IMR-90 (cell line): ENCODE measurements around the gene POLR2M. TPM values are rescaled to one million over a fixed set of nuclear protein-coding genes. Genes with fewer than 3 reads are reported as not detected.

Experiments
- ATAC-seq: fragments of 200-7000 bp; cut with Tn5 transposase; 2 replicates; pipeline ENCODE4 v1.9.1; 2020; ENCODE audit warnings: low read depth, mild to moderate bottlenecking, moderate library complexity
- BruUV-seq: library from RNA; stranded (reverse); fragments of 400-500 nt; replicated peaks from 2 replicates; lab custom pipeline; 2021; lab: Mats Ljungman, UMichigan
- CTCF ChIA-PET: fragments of 300-600 bp; formaldehyde crosslinking; extraction: SDS; loops from one replicate; lab custom pipeline; 2021; ENCODE audit warnings: antibody characterized with exemption; lab: Yijun Ruan, JAX
- POLR2A ChIA-PET: fragments of 300-600 bp; sonication (Branson Sonifier 250); formaldehyde crosslinking; loops from one replicate; lab custom pipeline; 2022; ENCODE audit warnings: antibody characterized with exemption; ENCODE audit not compliant: unreplicated experiment; lab: Charles Lee
- DNase-seq: peaks from one replicate; pipeline ENCODE4 v3.0.0; 2013
- H2AFZ ChIP-seq: replicated peaks from 2 replicates; pipeline ENCODE3; 2013; ENCODE audit warnings: low read length, mild to moderate bottlenecking; ENCODE audit not compliant: poor library complexity
- H2AK5ac ChIP-seq: 2 replicates; pipeline ENCODE4 v1.6.1; 2013; ENCODE audit warnings: low read depth, low read length, inconsistent platforms
- H2AK9ac ChIP-seq: replicated peaks from 2 replicates; pipeline ENCODE3; 2013; ENCODE audit warnings: mild to moderate bottlenecking, low read depth, low read length, moderate library complexity; ENCODE audit not compliant: poor library complexity
- H2BK120ac ChIP-seq: 2 replicates; pipeline ENCODE4 v1.6.1; 2013; ENCODE audit warnings: low read depth, low read length, inconsistent platforms
- H2BK15ac ChIP-seq: 3 replicates; pipeline ENCODE4 v1.6.1; 2013; ENCODE audit warnings: low read depth, low read length, inconsistent platforms
- H2BK20ac ChIP-seq: 2 replicates; pipeline ENCODE4 v1.6.1; 2013; ENCODE audit warnings: low read depth, mild to moderate bottlenecking, inconsistent platforms, low read length, moderate library complexity
- H2BK5ac ChIP-seq: 2 replicates; pipeline ENCODE4 v1.6.1; 2013; ENCODE audit warnings: mild to moderate bottlenecking, low read depth, low read length, inconsistent platforms; ENCODE audit not compliant: poor library complexity, severe bottlenecking
- H3K14ac ChIP-seq: replicated peaks from 2 replicates; pipeline ENCODE4 v1.6.1; 2013; ENCODE audit warnings: low read depth, low read length, inconsistent platforms
- H3K18ac ChIP-seq: 2 replicates; pipeline ENCODE4 v1.6.1; 2013; ENCODE audit warnings: low read depth, low read length, control low read depth
- H3K23ac ChIP-seq: 2 replicates; pipeline ENCODE4 v1.6.1; 2013; ENCODE audit warnings: low read depth, low read length, inconsistent platforms
- H3K27ac ChIP-seq: 2 replicates; pipeline ENCODE4 v1.5.1; 2013; ENCODE audit warnings: mild to moderate bottlenecking, control low read depth, low read length; ENCODE audit not compliant: insufficient read depth
- H3K27me3 ChIP-seq: 2 replicates; pipeline ENCODE4 v1.6.1; 2013; ENCODE audit warnings: low read length; ENCODE audit not compliant: control insufficient read depth, insufficient read depth
- H3K36me3 ChIP-seq: 2 replicates; pipeline ENCODE4 v1.6.1; 2013; ENCODE audit warnings: low read length, mixed read lengths; ENCODE audit not compliant: control insufficient read depth, insufficient read depth
- H3K4ac ChIP-seq: 2 replicates; pipeline ENCODE4 v1.6.1; 2013; ENCODE audit warnings: low read depth, low read length, inconsistent platforms
- H3K4me1 ChIP-seq: 2 replicates; pipeline ENCODE4 v1.6.1; 2013; ENCODE audit warnings: low read length, mixed read lengths; ENCODE audit not compliant: control insufficient read depth, insufficient read depth
- H3K4me2 ChIP-seq: 2 replicates; pipeline ENCODE4 v1.6.1; 2013; ENCODE audit warnings: low read depth, mild to moderate bottlenecking, control low read depth, low read length, moderate library complexity
- H3K4me3 ChIP-seq: 2 replicates; pipeline ENCODE4 v1.5.1; 2013; ENCODE audit warnings: low read depth, mild to moderate bottlenecking, control low read depth, low read length, moderate library complexity; ENCODE audit not compliant: insufficient read depth
- H3K56ac ChIP-seq: 2 replicates; pipeline ENCODE4 v1.6.1; 2013; ENCODE audit warnings: low read length, inconsistent platforms; ENCODE audit not compliant: insufficient read depth; ENCODE audit errors: extremely low read depth
- H3K79me1 ChIP-seq, 2 experiments: 2 replicates each; pipeline ENCODE4 v1.6.1; 2013; ENCODE audit warnings: low read length in 2 of 2, inconsistent platforms in 1 of 2, low read depth in 1 of 2
- H3K9ac ChIP-seq: 2 replicates; pipeline ENCODE4 v1.6.1; 2013; ENCODE audit warnings: low read depth, low read length, control low read depth
- H3K9me1 ChIP-seq: 2 replicates; pipeline ENCODE4 v1.6.1; 2013; ENCODE audit warnings: low read length, inconsistent platforms; ENCODE audit not compliant: insufficient read depth
- H3K9me3 ChIP-seq: 2 replicates; pipeline ENCODE4 v1.6.1; 2013; ENCODE audit warnings: low read length; ENCODE audit not compliant: control insufficient read depth, insufficient read depth
- H4K20me1 ChIP-seq: 2 replicates; pipeline ENCODE4 v1.6.1; 2013; ENCODE audit warnings: low read length, inconsistent platforms; ENCODE audit not compliant: insufficient read depth
- H4K5ac ChIP-seq: 2 replicates; pipeline ENCODE4 v1.6.1; 2013; ENCODE audit warnings: mild to moderate bottlenecking, low read depth, low read length, control low read depth
- H4K8ac ChIP-seq, 2 experiments: 2 replicates each; pipeline ENCODE4 v1.6.1; 2013; ENCODE audit warnings: low read depth in 2 of 2, low read length in 2 of 2, control low read depth in 1 of 2, inconsistent platforms in 1 of 2
- H4K91ac ChIP-seq: 2 replicates; pipeline ENCODE4 v1.6.1; 2013; ENCODE audit warnings: low read depth, low read length, inconsistent platforms; ENCODE audit not compliant: insufficient read depth
- BHLHE40 ChIP-seq: fragments of 150-350 bp; IDR thresholded peaks from 2 replicates; pipeline ENCODE4 v1.6.1; 2016; ENCODE audit warnings: mild to moderate bottlenecking, low read depth, low read length
- CEBPB ChIP-seq: IDR thresholded peaks from 2 replicates; pipeline ENCODE4 v1.6.1; 2012; ENCODE audit warnings: low read depth, low read length, improper control_type of control experiment
- CHD1 ChIP-seq: IDR thresholded peaks from 2 replicates; pipeline ENCODE4 v1.6.1; 2012; ENCODE audit warnings: low read depth, low read length, improper control_type of control experiment
- CTCF ChIP-seq: conservative IDR thresholded peaks from 2 replicates; pipeline ENCODE4 v1.5.1; 2012; ENCODE audit warnings: mild to moderate bottlenecking, low read depth, low read length, improper control_type of control experiment
- ELK1 ChIP-seq: fragments of 150-350 bp; IDR thresholded peaks from 2 replicates; pipeline ENCODE4 v1.6.1; 2016; ENCODE audit warnings: low read depth, mild to moderate bottlenecking, low read length, moderate library complexity, borderline replicate concordance
- FOS ChIP-seq: fragments of 150-350 bp; IDR thresholded peaks from 2 replicates; pipeline ENCODE4 v1.6.1; 2016; ENCODE audit warnings: low read depth, low read length
- MAFK ChIP-seq: IDR thresholded peaks from 2 replicates; pipeline ENCODE4 v1.6.1; 2012; ENCODE audit warnings: low read depth, low read length, improper control_type of control experiment
- MAZ ChIP-seq: IDR thresholded peaks from 2 replicates; pipeline ENCODE4 v1.6.1; 2012; ENCODE audit warnings: low read depth, mild to moderate bottlenecking, low read length, improper control_type of control experiment, moderate library complexity, borderline replicate concordance
- MXI1 ChIP-seq: IDR thresholded peaks from 2 replicates; pipeline ENCODE4 v1.6.1; 2012; ENCODE audit warnings: low read depth, mild to moderate bottlenecking, low read length, moderate library complexity, borderline replicate concordance
- NFE2L2 ChIP-seq: fragments of 150-350 bp; IDR thresholded peaks from 2 replicates; pipeline ENCODE4 v1.6.1; 2016; ENCODE audit warnings: low read depth, mild to moderate bottlenecking, low read length
- POLR2A ChIP-seq: IDR thresholded peaks from 2 replicates; pipeline ENCODE4 v1.6.1; 2012; ENCODE audit warnings: mild to moderate bottlenecking, low read depth, low read length
- RAD21 ChIP-seq: IDR thresholded peaks from 2 replicates; pipeline ENCODE4 v1.6.1; 2012; ENCODE audit warnings: low read length, improper control_type of control experiment
- RCOR1 ChIP-seq: IDR thresholded peaks from 2 replicates; pipeline ENCODE4 v1.6.1; 2012; ENCODE audit warnings: mild to moderate bottlenecking, low read length, improper control_type of control experiment; ENCODE audit not compliant: insufficient replicate concordance
- RFX5 ChIP-seq: IDR thresholded peaks from 2 replicates; pipeline ENCODE4 v1.8.0; 2012; ENCODE audit warnings: low read depth, mild to moderate bottlenecking, low read length, moderate library complexity
- SMC3 ChIP-seq: fragments of 150-350 bp; IDR thresholded peaks from 2 replicates; pipeline ENCODE4 v1.6.1; 2016; ENCODE audit warnings: low read depth, mild to moderate bottlenecking, antibody characterized with exemption, low read length, moderate library complexity
- USF2 ChIP-seq: fragments of 150-350 bp; IDR thresholded peaks from 2 replicates; pipeline ENCODE4 v1.6.1; 2017; ENCODE audit warnings: mild to moderate bottlenecking, antibody characterized with exemption, low read length, low read depth
- WGBS, 2 experiments: methylation state at CpG; one replicate each; pipeline versions ENCODE4 v1.1.5 to v1.1.7; 2013; ENCODE audit warnings: missing lambda C conversion rate in 2 of 2; ENCODE audit not compliant: insufficient read length in 1 of 2; ENCODE audit errors: extremely low coverage in 2 of 2; 5-methylcytosine and 5-hydroxymethylcytosine counted together
- dilution Hi-C: fragments of 300-500 bp; cut with HindIII; formaldehyde crosslinking; loops from one replicate; pipeline ENCODE4 v1.14.3; 2018; ENCODE audit warnings: low sequenced_read_pairs; ENCODE audit not compliant: unreplicated experiment
- in situ Hi-C: fragments of 300-500 bp; cut with MboI; formaldehyde crosslinking; loops from 3 replicates; pipeline ENCODE4 v1.14.3; 2019; ENCODE audit warnings: low sequenced_read_pairs, inconsistent platforms, mixed read lengths
- intact Hi-C: fragments of 100-400 bp; cut with micrococcal nuclease; formaldehyde crosslinking; loops from 2 replicates; pipeline ENCODE4 v1.10.0; 2022
- polyA plus RNA-seq, 3 experiments: library from polyadenylated mRNA; depleted of rRNA; stranded (reverse); fragments of >200 nt; gene quantifications; 2 replicates each; pipeline ENCODE4 v1.2.3, GENCODE V29; 2012; ENCODE audit warnings: low replicate concordance in 1 of 3
- total RNA-seq: library from RNA; depleted of rRNA; stranded (reverse); fragments of >200 nt; gene quantifications from 2 replicates; pipeline ENCODE4 v1.2.3, GENCODE V29; 2012

POLR2M gene
- total and polyA plus RNA-seq, 2 of the 4 experiments (the other 2 are of a cell fraction): 60.8 to 117 TPM

GRCh38 chr15:57691082-57691481 is 15.4 kb upstream of the POLR2M start:
- no peak overlapping the region for H2BK15ac ChIP-seq
- no peak overlapping the region for H2BK5ac ChIP-seq
- H3K4me2 ChIP-seq: no peak overlapping the region
- H3K4me1 ChIP-seq: no peaks in the 10 kb centered on the region
- POLR2A ChIA-PET: no interaction called here
- H3K56ac ChIP-seq: no peak overlapping the region
- WGBS, 2 experiments: no CpG with 5 or more reads among the region's 1 CpG
- H4K20me1 ChIP-seq: no peaks in the 10 kb centered on the region
- no peak overlapping the region for H4K5ac ChIP-seq
- H3K23ac ChIP-seq: no peak overlapping the region
- intact Hi-C loops: no loop called here
- H2AK5ac ChIP-seq: no peak overlapping the region
- no peak overlapping the region for H4K8ac ChIP-seq
- no peaks in the 10 kb centered on the region for H3K36me3 ChIP-seq
- TF ChIP-seq NFE2L2 (no peak), POLR2A (no peak), RAD21 (no peak), SMC3 (no peak), CHD1 (no peak), ELK1 (no peak), RCOR1 (no peak), MXI1 (no peak), MAZ (no peak), MAFK (no peak), FOS (no peak), CEBPB (no peak), CTCF (no peak), RFX5 (no peak), USF2 (no peak), BHLHE40 (no peak)
- no peak overlapping the region for H3K4ac ChIP-seq
- no peak overlapping the region for H3K9ac ChIP-seq
- dilution Hi-C loops: no loop called here
- no peak overlapping the region for H3K27ac ChIP-seq
- CTCF ChIA-PET: no interaction called here
- H2BK120ac ChIP-seq: no peak overlapping the region
- no peak overlapping the region for H4K91ac ChIP-seq
- no peaks in the 10 kb centered on the region for H3K9me3 ChIP-seq
- no peak overlapping the region for H2AFZ ChIP-seq
- ATAC-seq (no peak), DNase-seq (no peak)
- H3K9me1 ChIP-seq: no peaks in the 10 kb centered on the region
- no peak overlapping the region for H2BK20ac ChIP-seq
- no peak overlapping the region for H3K14ac ChIP-seq
- in situ Hi-C loops: no loop called here
- H3K4me3 ChIP-seq: no peak overlapping the region
- no peaks in the 10 kb centered on the region for H3K79me1 ChIP-seq
- no peaks in the 10 kb centered on the region; the same call in 1 of the 2 replicates for H3K27me3 ChIP-seq
- H3K18ac ChIP-seq: no peak overlapping the region
- BruUV-seq: no TSS peak
- H2AK9ac ChIP-seq: no peak overlapping the region
